Skeletal muscle satellite cell (primary cell): ENCODE measurements around the gene EXOC6B. TPM values are rescaled to one million over a fixed set of nuclear protein-coding genes. Genes with fewer than 3 reads are reported as not detected.

Experiments
- H3K27me3 ChIP-seq: 2 replicates; pipeline ENCODE4 v1.7.0; 2013; ENCODE audit warnings: low read length; ENCODE audit not compliant: control insufficient read depth, insufficient read depth
- H3K36me3 ChIP-seq: 2 replicates; pipeline ENCODE4 v1.7.0; 2013; ENCODE audit warnings: mild to moderate bottlenecking, control low read depth, low read length; ENCODE audit not compliant: insufficient read depth
- H3K4me1 ChIP-seq: 2 replicates; pipeline ENCODE4 v1.7.0; 2013; ENCODE audit warnings: low read length; ENCODE audit not compliant: control insufficient read depth, insufficient read depth
- H3K4me2 ChIP-seq: 2 replicates; pipeline ENCODE4 v1.7.0; 2013; ENCODE audit warnings: mild to moderate bottlenecking, low read length
- H3K4me3 ChIP-seq: 2 replicates; pipeline ENCODE4 v1.7.0; 2013; ENCODE audit warnings: low read length
- H3K9ac ChIP-seq: 2 replicates; pipeline ENCODE4 v1.7.0; 2013; ENCODE audit warnings: mild to moderate bottlenecking, low read depth, low read length, moderate library complexity
- H3K9me3 ChIP-seq: replicated peaks from 2 replicates; pipeline ENCODE4 v1.7.0; 2013; ENCODE audit warnings: mild to moderate bottlenecking, control low read depth, low read length
- total RNA-seq: library from RNA; depleted of rRNA; stranded (reverse); fragments of >200 nt; gene quantifications from 2 replicates; pipeline ENCODE4 v1.2.3, GENCODE V29; 2012; rRNA removed

EXOC6B gene
- total RNA-seq, result 13.1 and 13.4 TPM in 2 replicates

GRCh38 chr2:72825257-72826155, at the start of gene EXOC6B:
EXOC6B (minus strand) TSS chr2:72826033.
- peaks cover 26% of the 10 kb centered on the region for H3K4me1 ChIP-seq
- peak within 1 kb of the TSS; percentile 93 for H3K4me3 ChIP-seq
- H3K4me2 ChIP-seq, result peak within 1 kb of the TSS; percentile 83
- H3K36me3 ChIP-seq, result no peaks in the 10 kb centered on the region
- H3K27me3 ChIP-seq, result no peaks in the 10 kb centered on the region
- peak within 1 kb of the TSS; percentile 83 for H3K9ac ChIP-seq
- H3K9me3 ChIP-seq, result no peaks in the 10 kb centered on the region

GRCh38 chr2:72871880-72872279, 46.0 kb upstream of the EXOC6B start:
- no peak overlapping the region for H3K4me3 ChIP-seq
- H3K9me3 ChIP-seq, result no peaks in the 10 kb centered on the region
- peaks cover 65% of the 10 kb centered on the region for H3K27me3 ChIP-seq
- no peaks in the 10 kb centered on the region for H3K4me1 ChIP-seq
- no peak overlapping the region for H3K9ac ChIP-seq
- H3K36me3 ChIP-seq, result no peaks in the 10 kb centered on the region
- H3K4me2 ChIP-seq, result no peak overlapping the region

GRCh38 chr2:72871060-72871459, 45.2 kb upstream of the EXOC6B start:
- H3K9me3 ChIP-seq, result no peaks in the 10 kb centered on the region
- no peak overlapping the region for H3K9ac ChIP-seq
- H3K4me1 ChIP-seq, result no peaks in the 10 kb centered on the region
- no peak overlapping the region for H3K4me2 ChIP-seq
- H3K27me3 ChIP-seq, result peaks cover 64% of the 10 kb centered on the region
- no peaks in the 10 kb centered on the region for H3K36me3 ChIP-seq
- no peak overlapping the region for H3K4me3 ChIP-seq

DNA sequence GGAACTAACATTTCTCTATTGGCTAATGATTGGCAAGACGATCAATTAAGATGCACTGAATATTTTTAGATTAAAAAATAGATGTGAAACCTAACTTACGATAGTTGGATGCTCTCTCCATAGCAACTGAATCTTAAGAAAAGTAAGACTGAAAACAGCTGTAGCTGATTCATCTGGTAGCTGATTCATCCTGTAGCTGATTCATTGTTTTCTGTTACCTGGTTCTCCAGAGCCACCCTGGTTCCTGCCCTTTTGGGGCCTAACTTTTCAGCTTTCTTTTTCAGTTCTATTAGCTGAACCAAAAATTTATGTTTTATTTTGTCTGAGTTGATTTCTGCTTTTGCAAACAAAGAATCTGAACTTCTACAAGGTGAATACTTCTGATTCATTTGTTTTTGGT, 38.7 kb upstream of the EXOC6B start:
- Histone ChIP-seq H3K27me3 (peaks cover 38% of the 10 kb centered on the region), H3K4me1 (peaks cover 15% of the 10 kb centered on the region), H3K36me3 (no peaks in the 10 kb centered on the region), H3K4me2 (no peak overlapping the region), H3K4me3 (no peak overlapping the region), H3K9me3 (no peaks in the 10 kb centered on the region), H3K9ac (no peak overlapping the region)

DNA sequence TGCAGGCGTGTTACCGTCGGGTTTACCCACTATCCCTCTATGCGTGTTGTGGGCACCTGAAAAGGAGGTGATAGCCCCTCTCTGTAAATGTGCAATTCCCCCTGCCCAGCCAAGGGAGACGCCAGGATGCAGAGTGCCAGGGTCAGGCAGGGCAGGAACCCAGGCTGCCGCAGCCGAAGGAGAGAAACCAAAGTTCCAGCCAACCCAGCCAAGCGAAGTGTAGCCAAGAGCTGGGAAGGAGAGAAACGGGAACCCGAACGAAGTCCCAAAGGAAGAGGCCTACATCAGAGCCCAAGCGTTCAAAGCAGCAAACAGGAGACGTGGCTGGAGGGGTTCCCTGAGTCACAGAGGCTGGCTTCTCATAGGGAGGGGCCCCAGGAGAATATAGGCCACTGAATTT, 37.2 kb upstream of the EXOC6B start:
- H3K4me3 ChIP-seq, result peak overlapping the region; percentile 27

GRCh38 chr2:72862239-72862988, 36.6 kb upstream of the EXOC6B start:
- Histone ChIP-seq H3K27me3 (peaks cover 36% of the 10 kb centered on the region), H3K36me3 (no peaks in the 10 kb centered on the region), H3K4me3 (peak overlapping the region; percentile 37), H3K4me1 (peaks cover 15% of the 10 kb centered on the region), H3K4me2 (peak overlapping the region; percentile 72), H3K9me3 (no peaks in the 10 kb centered on the region), H3K9ac (no peak overlapping the region)

More for the DNA sequence above, 37.2 kb upstream of the EXOC6B start:
- H3K4me1 ChIP-seq, result peaks cover 15% of the 10 kb centered on the region
- no peaks in the 10 kb centered on the region for H3K36me3 ChIP-seq
- H3K27me3 ChIP-seq, result peaks cover 32% of the 10 kb centered on the region
- H3K9ac ChIP-seq, result no peak overlapping the region
- H3K9me3 ChIP-seq, result no peaks in the 10 kb centered on the region
- peak overlapping the region; percentile 72 for H3K4me2 ChIP-seq

DNA sequence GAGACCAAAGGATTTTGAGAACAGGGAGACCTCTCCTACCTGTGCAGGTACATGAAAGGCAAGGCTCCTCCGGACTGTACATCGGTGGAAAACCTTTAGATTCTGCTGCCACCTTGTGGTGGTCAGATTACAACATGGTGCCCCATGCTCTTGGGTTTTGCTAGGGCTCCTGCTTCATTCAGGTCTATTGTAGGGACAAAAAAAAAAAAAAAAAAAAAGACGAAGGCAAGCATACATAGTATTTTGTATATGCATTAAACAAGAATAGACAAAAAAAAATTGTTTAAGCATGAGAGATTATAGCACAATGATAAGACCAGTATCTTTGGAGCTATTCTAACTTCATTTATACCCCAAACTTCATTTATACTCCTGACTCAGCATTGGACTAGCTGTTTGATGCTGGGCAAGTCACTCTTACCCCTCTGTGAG, 34.0 kb upstream of the EXOC6B start:
- Histone ChIP-seq H3K4me1 (peaks cover 11% of the 10 kb centered on the region), H3K9me3 (no peaks in the 10 kb centered on the region), H3K27me3 (peaks cover 52% of the 10 kb centered on the region), H3K4me2 (no peak overlapping the region), H3K36me3 (no peaks in the 10 kb centered on the region), H3K9ac (no peak overlapping the region), H3K4me3 (no peak overlapping the region)

DNA sequence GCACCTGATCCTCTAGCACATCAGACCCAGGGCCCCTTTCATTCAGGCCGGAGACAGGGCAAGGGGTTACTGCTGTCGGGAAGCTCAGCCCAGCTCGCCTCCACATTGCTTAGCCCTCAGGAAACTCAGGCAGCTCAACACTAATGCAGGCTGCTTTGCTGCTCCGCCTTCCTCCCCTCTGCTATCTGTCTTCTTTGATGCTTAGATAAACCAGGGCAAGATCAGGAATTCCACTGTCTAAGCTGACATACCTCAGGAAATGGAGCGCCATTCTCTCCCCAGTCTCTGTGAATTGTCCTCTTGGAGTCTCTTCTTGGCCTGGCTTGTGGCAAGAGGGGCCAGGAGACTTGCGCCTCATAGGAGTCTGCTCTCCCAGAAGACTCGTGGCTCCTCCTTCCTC, 25.5 kb upstream of the EXOC6B start:
- Histone ChIP-seq H3K4me1 (no peaks in the 10 kb centered on the region), H3K4me3 (no peak overlapping the region), H3K27me3 (peaks cover 80% of the 10 kb centered on the region)

GRCh38 chr2:72849138-72849462, 23.3 kb upstream of the EXOC6B start:
- no peak overlapping the region for H3K4me2 ChIP-seq
- no peak overlapping the region for H3K9ac ChIP-seq
- H3K9me3 ChIP-seq, result no peaks in the 10 kb centered on the region
- no peaks in the 10 kb centered on the region for H3K36me3 ChIP-seq
- H3K27me3 ChIP-seq, result peaks cover 61% of the 10 kb centered on the region
- no peaks in the 10 kb centered on the region for H3K4me1 ChIP-seq
- no peak overlapping the region for H3K4me3 ChIP-seq

More for the DNA sequence above, 25.5 kb upstream of the EXOC6B start:
- Histone ChIP-seq H3K36me3 (no peaks in the 10 kb centered on the region), H3K9ac (no peak overlapping the region), H3K4me2 (no peak overlapping the region), H3K9me3 (no peaks in the 10 kb centered on the region)

- H3K4me2 ChIP-seq, result no peak overlapping the region
- no peaks in the 10 kb centered on the region for H3K9me3 ChIP-seq
- no peak overlapping the region for H3K4me3 ChIP-seq
- no peaks in the 10 kb centered on the region for H3K4me1 ChIP-seq
- H3K27me3 ChIP-seq, result peaks cover 61% of the 10 kb centered on the region
- H3K9ac ChIP-seq, result no peak overlapping the region
- H3K36me3 ChIP-seq, result no peaks in the 10 kb centered on the region
Measured at GRCh38 chr2:72848436-72849137, 22.8 kb upstream of the EXOC6B start.
